ENCODE results near the gene SLC30A2. TPM values are rescaled to one million over a fixed set of nuclear protein-coding genes. Genes with fewer than 3 reads are reported as not detected.
A peak's percentile ranks its signal among the peaks of the same experiment; 100 is the strongest.

The SLC30A2 gene
- total RNA-seq, 2 experiments from 2014 or later = not detected

DNA sequence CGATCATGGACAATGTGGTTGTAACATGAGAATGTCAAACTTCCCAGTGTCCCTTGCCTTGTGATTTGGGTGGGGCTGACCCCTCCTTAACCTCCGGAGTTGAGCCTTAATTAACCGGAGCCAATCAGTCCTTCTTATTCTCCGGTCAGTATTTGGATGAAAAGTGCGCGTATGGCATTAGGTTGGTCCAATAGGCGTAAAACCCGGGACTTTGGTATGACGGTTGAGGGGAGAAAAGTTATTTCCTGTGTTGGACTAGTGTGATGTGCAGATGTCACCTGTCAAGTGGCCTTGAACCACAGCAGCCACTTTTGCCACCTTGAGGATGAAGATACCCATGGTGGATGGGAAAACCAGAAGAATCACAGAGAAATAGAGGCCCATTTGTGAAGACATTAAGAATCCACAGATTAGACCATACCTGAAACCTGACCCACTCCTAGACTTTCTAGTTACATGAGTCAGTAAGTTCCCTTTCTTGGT is 53.2 kb downstream of the SLC30A2 start:
- Mint-ChIP-seq H3K4me1 (peaks cover 57% of the 10 kb centered on the region), H3K27ac (no peak overlapping the region)

DNA sequence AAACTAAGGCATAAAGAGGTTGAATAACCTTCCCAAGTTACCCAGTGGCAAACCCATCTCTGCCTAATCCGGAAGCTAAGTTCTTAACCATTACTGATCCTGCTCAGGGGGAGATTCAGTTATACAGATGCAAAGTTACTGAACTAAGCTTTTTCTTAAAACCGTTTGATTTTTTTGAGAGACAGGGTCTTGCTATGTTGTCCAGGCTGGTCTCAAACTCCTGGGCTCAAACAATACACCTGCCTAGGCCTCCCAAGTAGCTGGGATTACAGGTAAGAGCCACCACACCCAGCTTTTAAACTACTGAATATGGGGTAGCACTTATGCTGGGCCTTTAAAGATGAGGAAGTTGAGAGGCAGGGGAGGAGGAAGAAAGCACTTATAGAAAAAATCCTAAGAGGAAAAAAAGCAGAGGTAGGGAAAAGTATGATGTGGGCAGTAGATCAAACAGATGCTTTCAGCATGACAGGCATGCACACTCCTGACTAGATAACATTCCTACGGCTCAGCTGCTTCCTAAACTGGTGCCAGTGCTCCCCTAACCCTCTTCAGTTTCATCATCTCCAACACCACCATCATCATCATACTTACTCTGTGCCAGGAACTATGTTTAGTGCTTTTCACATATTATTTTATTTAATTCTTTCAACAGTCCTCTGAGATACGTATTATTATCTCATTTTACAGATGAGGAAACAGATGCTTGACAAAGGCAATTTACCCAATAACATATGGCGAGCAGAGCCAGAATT is 53.8 kb downstream of the SLC30A2 start:
- Mint-ChIP-seq H3K27ac (peak overlapping the region; percentile 21), H3K4me3 (no peak overlapping the region), H3K4me1 (peaks cover 57% of the 10 kb centered on the region), H3K9me3 (no peaks in the 10 kb centered on the region), H3K36me3 (peaks cover 14% of the 10 kb centered on the region), H3K27me3 (no peaks in the 10 kb centered on the region)
- DNase-seq = no peak

More for the DNA sequence above, 53.2 kb downstream of the SLC30A2 start:
- H3K36me3 Mint-ChIP-seq = peaks cover 10% of the 10 kb centered on the region
- H3K27me3 Mint-ChIP-seq = no peaks in the 10 kb centered on the region
- H3K9me3 Mint-ChIP-seq = no peaks in the 10 kb centered on the region
- H3K4me3 Mint-ChIP-seq = no peak overlapping the region
- DNase-seq = no peak

DNA sequence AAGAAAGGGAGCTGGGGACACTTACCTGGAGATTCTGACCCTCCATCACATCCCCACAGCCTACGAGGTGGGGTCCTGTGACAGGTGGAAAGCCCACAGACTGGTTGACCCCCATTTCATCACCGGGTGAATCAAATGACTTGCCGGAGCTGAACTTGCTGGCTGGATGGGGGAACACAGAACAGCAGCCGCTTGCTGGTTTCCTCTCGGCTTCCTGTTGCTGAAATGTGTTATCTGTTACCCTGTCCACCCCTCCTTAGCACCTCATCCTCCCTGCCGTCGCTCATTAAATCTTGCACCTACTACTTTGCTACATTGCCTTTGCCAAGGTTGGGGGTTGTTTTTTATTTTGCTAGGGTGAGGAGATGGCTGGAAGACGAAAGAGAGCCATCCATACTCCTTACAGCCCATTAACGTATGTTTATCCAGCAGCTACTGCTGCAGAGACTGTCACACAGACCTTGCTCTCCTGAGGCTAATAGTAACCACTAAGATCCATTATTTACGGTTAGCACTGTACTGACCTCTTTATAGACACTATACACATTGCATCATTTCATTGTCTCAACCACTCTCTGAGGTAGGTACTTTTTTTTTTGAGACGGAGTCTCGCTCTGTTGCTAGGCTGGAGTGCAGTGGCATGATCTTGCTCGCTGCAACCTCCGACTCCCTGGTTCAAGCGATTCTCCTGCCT is 55.1 kb downstream of the SLC30A2 start:
- DNase-seq = peak; percentile 46
- Mint-ChIP-seq H3K27me3 (no peaks in the 10 kb centered on the region), H3K9me3 (no peaks in the 10 kb centered on the region), H3K36me3 (peaks cover 18% of the 10 kb centered on the region), H3K27ac (peak overlapping the region; percentile 92), H3K4me1 (peaks cover 53% of the 10 kb centered on the region), H3K4me3 (peak overlapping the region; percentile 85)

DNA sequence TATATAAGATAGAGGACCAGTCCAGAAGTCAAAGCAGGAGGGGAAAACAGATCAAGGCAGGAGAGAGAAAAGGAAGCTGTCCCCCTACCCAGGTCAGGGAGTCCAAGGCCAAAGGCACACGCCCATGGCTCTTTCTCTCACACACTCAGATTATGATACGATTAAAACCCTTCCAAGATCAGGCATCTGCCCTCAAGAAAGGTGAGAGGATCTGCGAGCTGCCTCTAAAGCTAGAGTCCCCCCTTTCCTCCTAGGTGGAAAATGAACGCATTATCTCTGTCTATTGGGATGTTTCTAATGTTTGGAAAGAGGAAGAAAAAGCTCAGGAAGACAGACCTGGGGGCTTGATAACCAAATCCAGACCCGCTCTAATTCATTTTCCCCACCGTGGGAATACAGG is 55.7 kb downstream of the SLC30A2 start:
- Mint-ChIP-seq H3K4me3 (peak overlapping the region; percentile 85), H3K36me3 (peaks cover 24% of the 10 kb centered on the region), H3K4me1 (peaks cover 57% of the 10 kb centered on the region), H3K9me3 (no peaks in the 10 kb centered on the region), H3K27ac (peak overlapping the region; percentile 92), H3K27me3 (no peaks in the 10 kb centered on the region)
- no peak for DNase-seq

DNA sequence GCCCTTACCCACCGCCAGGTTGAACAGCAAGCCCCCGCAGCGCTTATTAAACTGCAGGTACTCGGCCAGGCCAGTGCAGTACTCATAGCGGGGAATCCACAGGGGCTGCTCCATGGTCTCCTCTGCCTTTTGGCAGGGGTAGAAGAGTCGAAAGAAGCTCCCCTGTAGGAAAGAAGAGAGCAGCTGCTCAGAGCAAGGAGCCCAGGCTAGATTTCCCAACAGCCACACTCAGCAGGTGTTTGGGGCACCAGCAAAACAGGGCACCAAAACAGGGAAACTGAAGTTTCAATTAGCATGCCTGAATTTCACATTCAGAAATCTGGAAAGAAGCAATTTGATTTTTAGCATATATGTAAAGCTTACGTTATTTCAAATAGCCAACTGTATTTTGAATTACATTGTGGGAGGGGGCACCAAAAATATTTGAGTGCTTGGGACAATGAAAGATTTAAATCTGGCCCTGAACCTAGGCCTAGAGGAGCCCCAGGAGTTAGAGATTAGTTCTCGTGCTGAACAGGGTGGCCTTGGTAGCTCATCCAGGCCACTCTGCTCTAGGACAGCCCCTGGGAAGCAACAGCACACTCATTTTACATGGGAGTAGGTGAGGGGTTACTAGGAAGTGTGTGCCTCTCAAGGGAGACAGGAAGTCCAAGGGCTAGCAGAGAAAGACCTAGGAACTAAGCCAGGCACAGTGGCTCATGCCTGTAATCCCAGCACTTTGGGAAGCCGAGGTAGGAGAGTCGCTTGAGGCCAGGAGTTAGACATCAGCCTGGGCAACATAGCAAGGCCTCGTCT is 56.3 kb downstream of the SLC30A2 start:
- Mint-ChIP-seq H3K9me3 (no peaks in the 10 kb centered on the region), H3K4me1 (peaks cover 57% of the 10 kb centered on the region), H3K36me3 (peaks cover 24% of the 10 kb centered on the region), H3K27me3 (no peaks in the 10 kb centered on the region), H3K4me3 (peak overlapping the region; percentile 85), H3K27ac (peak overlapping the region; percentile 92)
- DNase-seq = no peak

DNA sequence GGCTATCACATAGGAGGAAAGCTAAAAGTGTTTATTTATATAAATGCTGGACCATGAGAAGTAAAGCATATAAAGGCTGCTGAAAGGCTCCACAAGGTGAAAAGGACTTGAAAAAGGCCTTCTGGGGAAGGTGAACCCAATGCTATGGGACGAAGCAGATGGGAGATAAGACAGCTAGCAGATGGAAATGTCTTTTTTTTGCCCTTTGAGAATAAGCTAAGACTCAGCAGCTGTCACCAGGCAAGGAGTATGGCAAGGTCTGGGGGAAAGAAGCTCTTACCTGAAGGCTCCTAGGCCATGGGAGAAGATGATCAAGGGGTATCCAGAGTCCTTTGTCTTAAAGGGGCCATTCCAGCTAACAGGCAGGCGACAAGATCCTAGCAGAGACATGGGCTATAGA is 58.0 kb downstream of the SLC30A2 start:
- Mint-ChIP-seq H3K9me3 (no peaks in the 10 kb centered on the region), H3K4me1 (peaks cover 51% of the 10 kb centered on the region), H3K27ac (no peak overlapping the region), H3K27me3 (no peaks in the 10 kb centered on the region), H3K36me3 (peaks cover 30% of the 10 kb centered on the region), H3K4me3 (no peak overlapping the region)
- no peak for DNase-seq

Other genes with a start within 250 kb of the SLC30A2 start
- 10 to 100 TPM; 15.0 to 15.6 TPM for gene SELENON, start 245.9 kb downstream of the SLC30A2 start, total RNA-seq
- gene MTFR1L, start 226.2 kb downstream of the SLC30A2 start, total RNA-seq = 10 to 100 TPM; 23.3 to 23.4 TPM
- 10 to 100 TPM; 12.1 to 15.1 TPM for gene AUNIP, start 186.7 kb downstream of the SLC30A2 start, total RNA-seq
- 1 to 10 TPM; 8.6 to 9.2 TPM for gene PAQR7, start 170.4 kb downstream of the SLC30A2 start, total RNA-seq
- gene STMN1, start 139.7 kb downstream of the SLC30A2 start, total RNA-seq = 100 to 1,000 TPM; 501 to 504 TPM
- gene PAFAH2, start 48.1 kb downstream of the SLC30A2 start, total RNA-seq = 1 to 10 TPM; 8.6 to 8.8 TPM
- gene EXTL1, start 24.3 kb downstream of the SLC30A2 start, total RNA-seq = not detected
- not detected for gene TRIM63, start 21.5 kb upstream of the SLC30A2 start, total RNA-seq
- gene PDIK1L, start 65.7 kb upstream of the SLC30A2 start, total RNA-seq = 10 to 100 TPM; 16.3 to 17.3 TPM
- gene FAM110D, start 113.0 kb upstream of the SLC30A2 start, total RNA-seq = not detected
- gene C1orf232, start 122.8 kb upstream of the SLC30A2 start, total RNA-seq = not detected
- gene ZNF593, start 123.8 kb upstream of the SLC30A2 start, total RNA-seq = 10 to 100 TPM; 90.8 to 93.3 TPM
- gene ZNF593OS, start 125.7 kb upstream of the SLC30A2 start, total RNA-seq = not detected
- 1 to 10 TPM; 2.2 to 2.4 TPM for gene CNKSR1, start 131.4 kb upstream of the SLC30A2 start, total RNA-seq
- gene CATSPER4, start 144.5 kb upstream of the SLC30A2 start, total RNA-seq = not detected
- gene CEP85, start 188.1 kb upstream of the SLC30A2 start, total RNA-seq = 10 to 100 TPM; 28.1 to 29.6 TPM
- gene SH3BGRL3, start 234.0 kb upstream of the SLC30A2 start, total RNA-seq = 100 to 1,000 TPM; 292 to 295 TPM

Data from activated naive CD8-positive, alpha-beta T cell treated with anti-CD3 and anti-CD28 coated beads for 36 hours (primary cell).